ENCODE data around the gene CILP.
"Not testable (repeated sequence)": the region's sequence is repeated elsewhere in the genome, so short reads cannot be mapped to it uniquely, and the experiment has no call there.

CILP gene

DNA sequence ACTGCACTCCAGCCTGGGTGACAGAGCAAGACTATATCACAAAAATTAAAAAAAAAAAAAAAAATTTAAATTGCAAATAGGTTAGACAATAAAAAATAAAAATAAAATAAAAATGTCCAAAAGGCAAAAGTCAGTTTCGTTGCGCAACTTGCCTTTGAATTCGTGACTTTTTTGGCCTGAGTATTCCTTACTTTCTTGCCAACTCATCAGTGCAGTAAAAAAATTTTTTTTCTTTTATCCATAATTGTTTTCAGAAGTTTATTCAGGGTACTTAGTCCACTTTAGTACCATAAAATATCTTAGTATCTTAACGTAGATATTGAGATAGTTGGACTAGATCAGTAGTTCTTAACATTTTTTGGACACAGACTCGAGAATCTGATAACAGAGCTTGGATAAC is 22.4 kb upstream of the CILP start:
- TF ChIP-seq, protein P1, sequence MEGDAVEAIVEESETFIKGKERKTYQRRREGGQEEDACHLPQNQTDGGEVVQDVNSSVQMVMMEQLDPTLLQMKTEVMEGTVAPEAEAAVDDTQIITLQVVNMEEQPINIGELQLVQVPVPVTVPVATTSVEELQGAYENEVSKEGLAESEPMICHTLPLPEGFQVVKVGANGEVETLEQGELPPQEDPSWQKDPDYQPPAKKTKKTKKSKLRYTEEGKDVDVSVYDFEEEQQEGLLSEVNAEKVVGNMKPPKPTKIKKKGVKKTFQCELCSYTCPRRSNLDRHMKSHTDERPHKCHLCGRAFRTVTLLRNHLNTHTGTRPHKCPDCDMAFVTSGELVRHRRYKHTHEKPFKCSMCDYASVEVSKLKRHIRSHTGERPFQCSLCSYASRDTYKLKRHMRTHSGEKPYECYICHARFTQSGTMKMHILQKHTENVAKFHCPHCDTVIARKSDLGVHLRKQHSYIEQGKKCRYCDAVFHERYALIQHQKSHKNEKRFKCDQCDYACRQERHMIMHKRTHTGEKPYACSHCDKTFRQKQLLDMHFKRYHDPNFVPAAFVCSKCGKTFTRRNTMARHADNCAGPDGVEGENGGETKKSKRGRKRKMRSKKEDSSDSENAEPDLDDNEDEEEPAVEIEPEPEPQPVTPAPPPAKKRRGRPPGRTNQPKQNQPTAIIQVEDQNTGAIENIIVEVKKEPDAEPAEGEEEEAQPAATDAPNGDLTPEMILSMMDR (IDR thresholded peaks at IDR 0.05; ENCODE audit: low read depth, low read length): no peak
- DNase-seq (ENCODE audit: extremely low read depth, low read depth): no peak

DNA sequence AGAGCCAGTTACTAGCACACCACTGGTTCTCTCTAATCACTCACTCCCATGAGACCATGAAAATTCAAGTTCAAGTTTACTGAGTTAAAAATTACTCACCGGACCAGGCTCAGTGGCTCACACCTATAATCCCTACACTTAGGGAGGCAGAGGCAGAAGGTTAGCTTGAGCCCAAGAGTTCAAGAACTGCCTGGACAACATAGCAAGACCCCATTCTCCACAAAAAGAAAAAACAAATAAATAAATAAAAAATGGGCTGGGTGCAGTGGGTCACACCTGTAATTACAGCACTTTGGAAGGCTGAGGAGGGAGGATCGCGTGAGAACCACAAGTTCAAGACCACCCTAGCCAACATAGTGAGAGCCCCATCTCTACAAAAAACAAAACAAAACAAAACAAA is 21.2 kb upstream of the CILP start:
- TF ChIP-seq, protein P1 (IDR thresholded peaks at IDR 0.05; ENCODE audit: low read depth, low read length): no peak
- DNase-seq (ENCODE audit: extremely low read depth, low read depth): no peak

- no peak for DNase-seq (ENCODE audit: extremely low read depth, low read depth)
- TF ChIP-seq, protein P1 (IDR thresholded peaks at IDR 0.05; ENCODE audit: low read depth, low read length): no peak
Observed at GRCh38 chr15:65231306-65231705, 20.0 kb upstream of the CILP start.

DNA sequence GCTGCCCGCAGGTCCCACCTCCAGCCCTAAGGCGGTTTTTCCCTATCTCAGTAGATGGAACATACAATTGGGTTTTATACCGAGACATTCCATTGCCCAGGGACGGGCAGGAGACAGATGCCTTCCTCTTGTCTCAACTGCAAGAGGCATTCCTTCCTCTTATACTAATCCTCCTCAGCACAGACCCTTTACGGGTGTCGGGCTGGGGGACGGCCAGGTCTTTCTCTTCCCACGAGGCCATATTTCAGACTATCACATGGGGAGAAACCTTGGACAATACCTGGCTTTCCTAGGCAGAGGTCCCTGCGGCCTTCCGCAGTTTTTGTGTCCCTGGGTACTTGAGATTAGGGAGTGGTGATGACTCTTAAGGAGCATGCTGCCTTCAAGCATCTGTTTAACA is 15.6 kb upstream of the CILP start:
- not testable (repeated sequence) for DNase-seq (ENCODE audit: extremely low read depth, low read depth)

DNA sequence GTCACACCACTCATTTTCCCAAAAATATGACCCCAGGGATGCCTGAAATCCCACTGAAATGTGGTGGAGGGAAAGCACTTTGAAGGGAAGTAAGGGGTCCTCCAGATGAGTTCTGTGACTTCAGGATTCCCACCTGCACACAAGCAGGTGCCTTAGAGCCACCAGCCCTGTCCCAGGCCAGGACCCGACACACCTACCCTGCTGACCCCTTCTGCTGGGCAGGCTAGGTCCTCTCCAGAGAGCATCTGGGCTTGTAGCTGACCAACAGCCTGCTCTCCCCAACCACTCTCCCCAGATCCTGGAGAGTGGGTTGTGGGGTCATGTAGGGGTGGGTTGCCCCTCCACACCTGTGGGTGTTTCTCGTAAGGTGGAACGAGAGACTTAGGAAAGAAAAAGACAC is 14.9 kb upstream of the CILP start:
- DNase-seq (ENCODE audit: extremely low read depth, low read depth): no peak

GRCh38 chr15:65223996-65224395 is 12.7 kb upstream of the CILP start:
- no peak for DNase-seq (ENCODE audit: extremely low read depth, low read depth)
- TF ChIP-seq, protein P1 (IDR thresholded peaks at IDR 0.05; ENCODE audit: low read depth, low read length): no peak

More for the DNA sequence above, 14.9 kb upstream of the CILP start:
- TF ChIP-seq, protein P1 (IDR thresholded peaks at IDR 0.05; ENCODE audit: low read depth, low read length): no peak

DNA sequence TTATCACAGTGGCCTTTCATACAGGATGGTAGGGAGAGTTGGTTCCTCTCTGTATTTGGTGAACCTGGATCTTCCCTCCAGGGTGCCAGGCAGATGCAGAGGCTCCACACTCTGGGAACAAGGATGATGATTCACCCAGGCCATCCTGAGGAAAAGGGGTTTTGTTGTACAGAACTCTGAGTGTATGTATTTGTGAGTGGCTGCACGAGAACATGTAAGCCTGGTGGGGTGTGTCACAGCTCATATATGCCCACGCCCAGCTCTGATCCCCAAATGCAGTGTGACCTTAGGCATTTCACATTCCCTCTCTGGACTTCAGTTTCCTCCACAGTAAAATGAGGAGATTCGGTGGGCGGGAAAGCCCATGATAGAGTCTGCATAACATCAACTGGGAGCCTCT is 11.6 kb upstream of the CILP start:
- no peak for DNase-seq (ENCODE audit: extremely low read depth, low read depth)

DNA sequence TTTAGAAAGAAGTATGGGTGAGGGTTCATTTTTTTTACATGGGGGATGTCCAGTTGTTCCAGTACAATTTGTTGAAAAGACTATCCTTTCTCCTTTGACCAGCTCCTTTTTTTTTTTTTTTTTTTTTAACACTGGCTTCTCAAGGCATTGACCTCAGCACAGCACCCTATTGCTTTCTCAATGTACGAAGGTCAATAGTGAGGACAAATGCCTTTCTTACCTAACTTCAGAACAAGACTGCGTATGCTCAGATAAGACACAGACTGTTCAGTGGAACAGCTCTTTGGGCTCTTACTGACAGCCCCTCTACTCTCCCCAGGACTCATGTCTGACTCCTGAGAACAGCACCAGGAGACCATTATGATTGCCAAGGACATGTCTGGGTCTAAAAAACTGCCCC is 10.4 kb upstream of the CILP start:
- no peak for DNase-seq (ENCODE audit: extremely low read depth, low read depth)
- TF ChIP-seq, protein P1 (IDR thresholded peaks at IDR 0.05; ENCODE audit: low read depth, low read length): no peak

More for the DNA sequence above, 11.6 kb upstream of the CILP start:
- TF ChIP-seq, protein P1 (IDR thresholded peaks at IDR 0.05; ENCODE audit: low read depth, low read length): no peak

Measured in AG09319 (cell line).